SK-N-SH (cell line): ENCODE data around the gene LPAR1. TPM values are rescaled to one million over a fixed set of nuclear protein-coding genes. Genes with fewer than 3 reads are reported as not detected.

Experiments used
- CTCF ChIA-PET: fragments of 300-600, 350-600 bp; formaldehyde crosslinking; extraction: SDS; loops from one replicate; lab custom pipeline; 2021; lab: Yijun Ruan, JAX
- POLR2A ChIA-PET: fragments of 350-600 bp; sonication (Branson Sonifier 250); formaldehyde crosslinking; extraction: SDS; loops from one replicate; lab custom pipeline; 2020; ENCODE audit warnings: antibody characterized with exemption, inconsistent platforms; lab: Yijun Ruan, JAX
- DNase-seq: peaks from one replicate; pipeline ENCODE4 v3.0.0; 2012
- H2AFZ ChIP-seq: fragments of 200-600 bp; sonication (generic); 2 replicates; pipeline ENCODE4 v1.8.1; 2016; ENCODE audit warnings: antibody characterized with exemption, mild to moderate bottlenecking, low read depth
- H3F3A ChIP-seq: fragments of 200-600 bp; sonication (generic); replicated peaks from 2 replicates; pipeline ENCODE3; 2016; ENCODE audit warnings: antibody characterized with exemption, mild to moderate bottlenecking; ENCODE audit not compliant: insufficient read depth
- H3K27ac ChIP-seq, 2 experiments: fragments of 200-500 bp in 1 of 2; fragments of 200-600 bp in 1 of 2; sonication (Bioruptor generic) in 1 of 2; sonication (generic), shearing (Covaris generic) in 1 of 2; 2 replicates each; pipeline versions ENCODE4 v1.5.1 to v1.6.1; 2014 to 2016; ENCODE audit warnings: low read depth in 2 of 2, inconsistent platforms in 1 of 2, low read length in 1 of 2, mild to moderate bottlenecking in 1 of 2, mixed read lengths in 1 of 2
- H3K27me3 ChIP-seq: fragments of 200-600 bp; sonication (generic), shearing (Covaris generic); 2 replicates; pipeline ENCODE4 v1.6.1; 2016; ENCODE audit warnings: mixed run types; ENCODE audit not compliant: insufficient read depth
- H3K36me3 ChIP-seq, 2 experiments: fragments of 200-500 bp in 1 of 2; fragments of 200-600 bp in 1 of 2; sonication (Bioruptor generic) in 1 of 2; sonication (generic) in 1 of 2; replicated peaks in 1 of 2; 2 replicates each; pipeline versions ENCODE3 to v1.5.1; 2014 to 2016; ENCODE audit warnings: low read length in 1 of 2, mild to moderate bottlenecking in 1 of 2; ENCODE audit not compliant: insufficient read depth in 2 of 2, control insufficient read depth in 1 of 2
- H3K4me1 ChIP-seq, 2 experiments: fragments of 200-500 bp in 1 of 2; fragments of 200-600 bp in 1 of 2; sonication (Bioruptor generic) in 1 of 2; sonication (generic), shearing (Covaris generic) in 1 of 2; 2 replicates each; pipeline versions ENCODE4 v1.5.1 to v1.6.1; 2014 to 2016; ENCODE audit warnings: low read depth in 1 of 2, low read length in 1 of 2, mixed run types in 1 of 2; ENCODE audit not compliant: insufficient read depth in 2 of 2, control insufficient read depth in 1 of 2
- H3K4me2 ChIP-seq: fragments of 200-600 bp; sonication (generic), shearing (Covaris generic); 2 replicates; pipeline ENCODE4 v1.6.1; 2017; ENCODE audit warnings: mixed run types
- H3K4me3 ChIP-seq, 2 experiments: fragments of 200-500 bp in 1 of 2; fragments of 200-600 bp in 1 of 2; sonication (Bioruptor generic) in 1 of 2; sonication (generic), shearing (Covaris generic) in 1 of 2; 2 replicates each; pipeline versions ENCODE4 v1.5.1 to v1.8.1; 2014 to 2016; ENCODE audit warnings: low read depth in 2 of 2, inconsistent platforms in 1 of 2, low read length in 1 of 2, mild to moderate bottlenecking in 1 of 2, mixed read lengths in 1 of 2, moderate library complexity in 1 of 2
- H3K79me2 ChIP-seq: fragments of 200-600 bp; sonication (generic); 2 replicates; pipeline ENCODE4 v1.8.1; 2017; ENCODE audit warnings: mild to moderate bottlenecking; ENCODE audit not compliant: insufficient read depth
- H3K9ac ChIP-seq: fragments of 200-600 bp; sonication (generic); 2 replicates; pipeline ENCODE4 v1.6.1; 2017; ENCODE audit warnings: mixed run types
- H3K9me2 ChIP-seq: fragments of 200-600 bp; sonication (generic); 2 replicates; pipeline ENCODE4 v1.6.1; 2017; ENCODE audit warnings: mixed run types
- H3K9me3 ChIP-seq: fragments of 200-600 bp; sonication (generic); 2 replicates; pipeline ENCODE4 v1.6.1; 2017; ENCODE audit warnings: mixed run types, mild to moderate bottlenecking, moderate library complexity
- H4K20me1 ChIP-seq: fragments of 200-600 bp; sonication (generic); 2 replicates; pipeline ENCODE4 v1.6.1; 2017; ENCODE audit warnings: mild to moderate bottlenecking, mixed run types; ENCODE audit not compliant: insufficient read depth
- FOSL2 ChIP-seq: IDR thresholded peaks from 2 replicates; pipeline ENCODE4 v1.4.0; 2012; ENCODE audit warnings: low read depth, mild to moderate bottlenecking, moderate library complexity, borderline replicate concordance
- FOXJ3 ChIP-seq: sonication (generic); formaldehyde crosslinking; IDR thresholded peaks from 2 replicates; pipeline ENCODE4 v1.5.1; 2020; ENCODE audit warnings: mild to moderate bottlenecking, missing genetic modification reagents
- FOXM1 ChIP-seq: IDR thresholded peaks from 2 replicates; pipeline ENCODE4 v1.4.0; 2012; ENCODE audit warnings: low read depth, mild to moderate bottlenecking
- GATA2 ChIP-seq: sonication (generic); formaldehyde crosslinking; IDR thresholded peaks from 2 replicates; pipeline ENCODE4 v1.5.0; 2020; ENCODE audit warnings: mild to moderate bottlenecking, missing genetic modification reagents
- IRF3 ChIP-seq: fragments of 150-350 bp; IDR thresholded peaks from 2 replicates; pipeline ENCODE4 v1.6.1; 2016; ENCODE audit warnings: mild to moderate bottlenecking, low read depth, low read length
- MEF2A ChIP-seq: IDR thresholded peaks from 2 replicates; pipeline ENCODE4 v1.4.0; 2012; ENCODE audit warnings: low read depth, borderline replicate concordance
- NFIC ChIP-seq: IDR thresholded peaks from 2 replicates; pipeline ENCODE4 v1.4.0; 2012; ENCODE audit warnings: borderline replicate concordance
- POLR2AphosphoS5 ChIP-seq: IDR thresholded peaks from 2 replicates; pipeline ENCODE4 v1.6.1; 2012; ENCODE audit warnings: low read depth, low read length
- RCOR1 ChIP-seq: fragments of 150-350 bp; IDR thresholded peaks from 2 replicates; pipeline ENCODE4 v1.6.1; 2017; ENCODE audit warnings: antibody characterized with exemption, low read length
- REST ChIP-seq: IDR thresholded peaks from 2 replicates; pipeline ENCODE4 v1.6.1; 2012; ENCODE audit warnings: mild to moderate bottlenecking, low read depth, low read length, moderate library complexity
- RXRA ChIP-seq: IDR thresholded peaks from 2 replicates; pipeline ENCODE4 v1.4.0; 2012; ENCODE audit warnings: low read depth, mild to moderate bottlenecking, borderline replicate concordance
- SMC3 ChIP-seq: IDR thresholded peaks from 2 replicates; pipeline ENCODE4 v1.6.1; 2012; ENCODE audit warnings: low read depth, low read length, improper control_type of control experiment
- TCF12 ChIP-seq: IDR thresholded peaks from 2 replicates; pipeline ENCODE4 v1.4.0; 2012
- USF1 ChIP-seq: IDR thresholded peaks from 2 replicates; pipeline ENCODE4 v1.4.0; 2012; ENCODE audit warnings: low read depth, borderline replicate concordance
- YY1 ChIP-seq: IDR thresholded peaks from 2 replicates; pipeline ENCODE4 v1.4.0; 2012; ENCODE audit warnings: low read depth, mild to moderate bottlenecking
- ZBTB33 ChIP-seq: IDR thresholded peaks from 2 replicates; pipeline ENCODE4 v1.4.0; 2012; ENCODE audit warnings: low read depth, borderline replicate concordance
- WGBS: methylation state at CpG from one replicate; pipeline ENCODE4 v1.1.6; 2017; ENCODE audit warnings: low lambda C conversion rate; 5-methylcytosine and 5-hydroxymethylcytosine counted together
- polyA plus RNA-seq, 3 experiments: library from polyadenylated mRNA; depleted of rRNA; stranded (reverse); fragments of >200 nt; gene quantifications; 2 replicates each; pipeline ENCODE4 v1.2.3, GENCODE V29; 2012

Gene LPAR1
- polyA plus RNA-seq, 1 of the 3 experiments (the other 2 are of a cell fraction): 9.4 TPM

GRCh38 chr9:110850401-110851135 is 187.7 kb downstream of the LPAR1 start (continued):
- TF ChIP-seq SMC3 (no peak), FOXM1 (no peak), ZBTB33 (no peak), FOXJ3 (CRISPR knock-in tag) (no peak), RXRA (no peak), YY1 (no peak), GATA2 (CRISPR knock-in tag) (no peak)

- POLR2A ChIA-PET: no interaction called here
- Histone ChIP-seq H3K79me2 (no peaks in the 10 kb centered on the region), H3K4me1 (no peaks in the 10 kb centered on the region; a peak in 2 of 4 replicates), H2AFZ (peak overlapping the region; percentile 48; the same call in 1 of the 2 replicates)
- CTCF ChIA-PET: no interaction called here
- TF ChIP-seq USF1 (no peak), IRF3 (no peak), TCF12 (peak; percentile 16; the same call in 1 of the 2 replicates)
- TF ChIP-seq, all 33 proteins: peak for 1
- DNase-seq: no peak
- WGBS: 48% methylated on average over 3 of the region's 3 CpGs
- Histone ChIP-seq H3K4me2 (no peak overlapping the region), H3K9me3 (no peaks in the 10 kb centered on the region), H3K4me3 (no peak overlapping the region), H3K9me2 (no peaks in the 10 kb centered on the region), H3K27me3 (no peaks in the 10 kb centered on the region), H3K27ac (peak overlapping the region in 1 of 2 experiments; percentile 31; a peak in 2 of 4 replicates), H4K20me1 (no peaks in the 10 kb centered on the region), H3F3A (peaks cover 7% of the 10 kb centered on the region), H3K36me3 (no peaks in the 10 kb centered on the region), H3K9ac (no peak overlapping the region)
These were observed 190.6 kb downstream of the LPAR1 start for GRCh38 chr9:110847671-110848070.

- H4K20me1 ChIP-seq: no peaks in the 10 kb centered on the region
- 89% methylated on average over 2 of the region's 2 CpGs for WGBS
- peak overlapping the region; percentile 7; the same call in 1 of the 2 replicates for H2AFZ ChIP-seq
- no peak overlapping the region for H3K4me2 ChIP-seq
- no peak overlapping the region for H3K9ac ChIP-seq
- ChIA-PET CTCF (interaction anchor here (1.5 kb wide), 1 partner anchor 10 kb away, joined by 3 read pairs; no protein-coding TSS in a partner anchor), POLR2A (no interaction called here)
- DNase-seq: no peak
- no peaks in the 10 kb centered on the region for H3K79me2 ChIP-seq
- no peak overlapping the region for H3K4me3 ChIP-seq
- H3K27me3 ChIP-seq: no peaks in the 10 kb centered on the region
- no peaks in the 10 kb centered on the region for H3K9me3 ChIP-seq
- H3K27ac ChIP-seq: no peak overlapping the region
- H3K36me3 ChIP-seq: no peaks in the 10 kb centered on the region
- no peaks in the 10 kb centered on the region for H3K9me2 ChIP-seq
- H3F3A ChIP-seq: peaks cover 7% of the 10 kb centered on the region
- H3K4me1 ChIP-seq: no peaks in the 10 kb centered on the region; a peak in 2 of 4 replicates
- no peak for TF ChIP-seq FOXJ3 (CRISPR knock-in tag)
- no peak for TF ChIP-seq FOXM1
- TF ChIP-seq NFIC: no peak
- no peak for TF ChIP-seq MEF2A
- TF ChIP-seq FOSL2: no peak
- no peak for TF ChIP-seq REST
- no peak for TF ChIP-seq RCOR1
- no peak for TF ChIP-seq IRF3
- TF ChIP-seq POLR2AphosphoS5: no peak
These were observed 192.1 kb downstream of the LPAR1 start for GRCh38 chr9:110846215-110846614.
